HS-27A (cell line): Measurements from ENCODE around the gene ADSS1.

Experiments
- DNase-seq: peaks from one replicate; pipeline ENCODE4 v3.0.0-alpha.2; 2012; ENCODE audit warnings: low read depth, missing footprints

Gene ADSS1

GRCh38 chr14:104734051-104734587, 10.1 kb downstream of the ADSS1 start:
- DNase-seq: no peak

DNA sequence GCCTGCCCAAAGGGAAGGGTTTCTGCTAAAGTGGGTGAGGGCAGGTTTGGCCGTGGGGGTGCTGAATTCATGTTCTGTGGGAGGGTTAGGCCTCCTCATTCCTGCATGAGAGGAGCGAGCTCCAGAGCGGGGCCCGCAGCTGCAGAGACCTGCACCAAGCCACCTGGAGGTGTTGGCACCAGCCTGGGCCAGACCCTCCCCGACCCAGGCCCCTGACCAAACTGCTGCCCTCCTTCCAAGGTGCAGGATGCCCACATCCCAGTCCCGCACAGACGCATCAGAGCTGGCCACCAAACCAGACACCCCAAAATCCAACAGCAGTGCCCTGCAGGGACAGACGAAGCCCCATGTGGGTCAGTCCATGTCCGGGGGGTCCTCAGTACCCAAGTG, 10.6 kb downstream of the ADSS1 start:
- no peak for DNase-seq

DNA sequence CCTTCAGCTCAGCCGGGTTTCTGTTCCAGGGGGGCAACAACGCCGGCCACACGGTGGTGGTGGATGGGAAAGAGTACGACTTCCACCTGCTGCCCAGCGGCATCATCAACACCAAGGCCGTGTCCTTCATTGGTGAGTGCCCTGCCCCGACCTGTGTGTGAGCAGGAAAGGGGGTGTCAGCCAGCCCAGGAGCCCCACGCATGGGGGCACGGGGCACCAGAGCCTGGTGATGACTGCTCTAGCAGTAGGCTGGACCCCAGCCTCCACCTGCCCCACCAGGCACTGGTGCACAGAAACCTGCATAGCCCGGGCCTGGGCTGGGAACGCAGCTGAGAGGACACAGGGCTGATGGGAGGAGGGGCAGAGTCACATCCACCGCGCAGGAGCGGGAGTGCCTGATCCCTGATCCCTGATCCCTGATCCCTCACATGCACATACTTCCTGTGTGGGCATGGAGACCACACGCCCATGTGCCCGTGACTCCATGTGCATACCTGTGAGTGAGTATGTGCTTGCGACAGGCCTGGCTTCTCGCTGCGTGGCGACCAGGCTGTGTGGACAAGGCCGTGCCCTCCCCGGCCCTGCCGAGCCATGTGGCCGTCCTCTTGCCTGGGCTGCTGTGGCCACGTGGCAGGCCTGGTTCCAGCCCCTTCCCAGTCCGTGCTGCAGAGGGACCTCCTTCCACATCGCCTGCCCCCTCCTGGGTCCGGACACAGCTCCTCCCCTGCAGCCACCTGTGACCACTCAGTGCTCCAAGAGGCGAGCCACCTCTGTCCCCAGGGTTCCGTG, 11.2 kb downstream of the ADSS1 start:
- no peak for DNase-seq

DNA sequence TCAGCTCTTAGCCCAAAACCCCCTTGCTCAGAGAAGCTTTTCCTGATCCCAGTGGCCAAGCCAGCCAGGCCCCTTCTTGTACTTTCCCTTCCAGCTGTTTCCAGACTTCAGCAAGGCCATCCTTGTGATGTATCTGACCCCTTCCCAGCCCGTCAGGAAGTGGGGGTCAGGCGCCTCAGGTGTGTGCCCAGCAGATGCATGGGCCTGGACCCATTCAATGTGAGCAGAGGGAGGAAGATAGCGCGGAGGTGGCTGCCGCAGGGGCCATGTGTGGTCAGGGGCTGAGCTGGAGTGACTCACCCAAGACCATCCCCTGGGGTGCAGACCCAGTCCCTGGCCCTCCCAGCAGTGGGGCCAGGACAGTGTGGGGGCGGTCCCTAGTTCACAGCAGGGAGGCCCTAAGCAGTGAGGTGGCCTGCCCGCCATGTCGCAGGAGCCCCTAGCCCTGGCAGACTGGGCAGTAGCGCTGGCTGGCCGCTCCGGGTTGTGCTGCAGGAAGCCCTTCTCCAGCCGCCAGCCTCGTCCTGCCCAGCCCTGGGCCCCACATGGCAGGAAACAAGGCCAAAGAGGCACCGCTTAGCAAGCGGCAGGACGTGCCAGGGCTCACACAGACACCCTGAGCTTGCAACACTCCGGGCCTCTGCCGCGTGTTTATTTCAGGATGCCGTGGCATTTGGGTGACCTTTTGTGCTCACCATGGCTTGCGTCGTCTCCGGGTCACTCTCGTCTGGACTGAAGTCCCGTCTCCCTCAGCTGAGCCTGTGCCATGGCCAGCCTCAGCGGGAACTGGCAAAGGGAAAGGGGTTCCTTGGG, 12.0 kb downstream of the ADSS1 start:
- no peak for DNase-seq

- DNase-seq: no peak
These were observed 14.5 kb downstream of the ADSS1 start for GRCh38 chr14:104738375-104739019.

- no peak for DNase-seq
These were observed 15.0 kb downstream of the ADSS1 start for GRCh38 chr14:104739026-104739425.

GRCh38 chr14:104739546-104740516, 15.8 kb downstream of the ADSS1 start:
- DNase-seq: no peak

DNA sequence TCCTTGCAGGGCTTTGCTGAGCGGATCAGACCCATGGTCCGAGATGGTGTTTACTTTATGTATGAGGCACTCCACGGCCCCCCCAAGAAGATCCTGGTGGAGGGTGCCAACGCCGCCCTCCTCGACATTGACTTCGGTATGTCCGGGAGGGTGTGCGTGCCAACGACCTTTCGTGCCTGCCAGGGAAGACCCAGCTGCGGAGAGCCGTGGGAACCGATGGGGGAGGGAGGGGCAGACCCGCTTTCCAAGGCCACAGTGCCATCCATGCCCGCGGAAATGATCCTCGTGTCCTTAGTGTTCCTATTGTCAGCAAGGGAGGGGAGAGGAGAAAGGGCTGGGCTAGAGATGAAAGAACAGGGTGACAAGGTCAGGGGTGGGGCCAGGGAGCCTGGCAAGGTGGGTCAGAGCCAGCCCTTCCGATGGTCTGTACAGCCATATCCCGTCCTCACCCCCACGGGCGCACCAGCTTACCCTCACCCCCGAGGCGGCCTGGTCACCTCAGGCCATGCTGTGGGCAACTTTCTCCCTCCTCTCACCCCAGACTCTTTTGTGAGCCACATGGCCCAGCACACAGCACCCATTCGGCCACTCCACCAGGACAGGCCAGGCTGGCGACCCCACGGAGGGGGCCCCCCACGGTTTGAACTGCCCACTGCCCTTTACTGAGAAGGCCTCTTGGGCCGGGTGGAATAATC, 17.2 kb downstream of the ADSS1 start:
- DNase-seq: no peak

GRCh38 chr14:104741803-104742251, 17.8 kb downstream of the ADSS1 start:
- DNase-seq: no peak

- DNase-seq: no peak
These were observed 18.8 kb downstream of the ADSS1 start for GRCh38 chr14:104742586-104743455.

GRCh38 chr14:104743461-104744380, 19.7 kb downstream of the ADSS1 start:
- no peak for DNase-seq

DNA sequence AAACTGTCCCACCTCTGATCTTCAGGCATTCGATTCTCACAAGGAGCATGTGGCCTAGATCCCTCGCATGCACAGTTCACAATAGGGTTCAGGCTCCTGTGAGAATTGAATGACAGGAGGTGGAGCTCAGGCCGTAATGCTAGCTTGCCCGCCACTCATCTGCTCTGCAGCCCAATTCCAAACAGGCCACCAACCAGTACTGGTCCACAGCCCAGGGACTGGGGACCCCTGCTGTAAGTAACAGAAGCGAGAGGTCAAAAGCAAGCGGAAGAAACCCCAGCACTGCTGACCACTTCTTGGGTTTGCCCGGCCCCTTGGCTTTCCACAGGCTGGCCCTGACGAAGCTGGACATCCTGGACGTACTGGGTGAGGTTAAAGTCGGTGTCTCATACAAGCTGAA, 20.5 kb downstream of the ADSS1 start:
- DNase-seq: no peak

DNA sequence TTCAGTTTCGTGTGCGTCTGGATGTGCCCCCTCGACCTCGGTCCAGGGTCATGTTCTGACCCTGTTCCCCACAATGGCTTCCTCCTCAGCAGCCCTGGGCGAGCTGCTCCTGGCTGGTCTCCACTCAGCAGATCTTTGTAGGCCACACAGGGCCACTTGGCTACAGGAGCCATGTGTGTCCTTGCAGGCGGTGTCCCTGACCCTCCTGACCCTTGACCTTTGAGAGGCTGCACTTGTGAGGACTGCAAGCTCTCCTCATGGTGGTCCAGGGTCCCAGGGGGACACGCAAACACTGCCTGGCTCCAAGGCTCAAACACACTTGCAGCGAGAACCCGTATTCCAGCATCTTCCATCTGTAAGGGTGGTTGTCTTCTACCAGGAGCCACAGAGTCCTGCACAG, 21.4 kb downstream of the ADSS1 start:
- DNase-seq: no peak

GRCh38 chr14:104746071-104746545, 22.1 kb downstream of the ADSS1 start:
- DNase-seq: no peak

DNA sequence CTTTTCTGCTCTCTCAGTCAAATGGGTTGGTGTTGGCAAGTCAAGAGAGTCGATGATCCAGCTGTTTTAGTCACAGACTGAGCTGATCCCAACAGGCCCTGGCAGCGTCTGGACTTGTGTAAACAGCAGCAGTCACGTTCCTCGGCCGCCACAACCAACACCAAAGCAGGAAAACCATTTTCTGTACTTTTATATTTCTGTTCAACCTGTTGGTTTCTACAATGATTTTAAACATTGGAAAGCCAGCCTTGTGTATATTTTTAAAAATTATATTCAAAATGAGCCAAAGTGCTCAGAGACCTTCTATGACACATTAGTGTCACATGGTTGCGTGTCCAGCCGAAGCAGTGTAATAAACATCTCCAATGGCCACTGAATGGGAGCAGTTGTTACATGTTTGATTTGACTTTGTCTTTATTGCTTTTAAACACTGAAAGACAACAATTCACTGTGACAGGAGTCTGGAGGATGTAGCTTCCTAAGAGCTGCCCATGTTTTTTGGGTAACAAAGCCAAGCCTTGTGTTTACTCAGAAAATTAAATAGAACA, 23.0 kb downstream of the ADSS1 start:
- DNase-seq: no peak

DNA sequence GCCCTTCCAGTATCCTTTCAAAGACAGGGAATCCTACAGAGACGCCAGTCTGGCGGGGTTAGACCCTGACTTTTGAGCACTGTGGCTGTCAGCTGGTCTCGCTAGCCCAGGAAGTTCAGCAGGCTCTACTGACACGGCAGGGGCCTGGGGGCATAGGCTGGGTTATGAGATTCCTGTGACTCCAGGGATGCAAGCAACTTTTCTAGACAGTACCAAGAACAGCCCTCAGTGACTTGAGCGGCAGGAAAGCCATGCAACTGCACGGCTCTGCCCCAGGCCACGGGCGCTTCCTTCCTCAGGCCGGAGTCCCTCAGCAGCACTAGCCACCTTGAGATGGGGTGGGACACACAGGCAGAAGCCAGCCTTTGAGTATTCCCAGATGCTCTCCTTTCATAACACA, 23.8 kb downstream of the ADSS1 start:
- DNase-seq: no peak

- DNase-seq: no peak
These were observed 25.2 kb downstream of the ADSS1 start for GRCh38 chr14:104749111-104749649.
